K562 (cell line): ENCODE results near the gene CALU.
A peak's percentile ranks its signal among the peaks of the same experiment; 100 is the strongest.

Experiments used
- CREB1 ChIP-seq, 2 experiments: sonication (generic) in 1 of 2; formaldehyde crosslinking in 1 of 2; IDR thresholded peaks; 2 replicates each; pipeline versions ENCODE4 v1.6.1 to v1.8.0; 2012 to 2022; ENCODE audit warnings: inconsistent platforms in 1 of 2, mild to moderate bottlenecking in 1 of 2, missing genetic modification reagents in 1 of 2, moderate library complexity in 1 of 2
- CTCF ChIP-seq, 3 experiments: IDR thresholded peaks in 2 of 3; conservative IDR thresholded peaks in 1 of 3; 2 replicates each; pipeline ENCODE4 v1.5.1; 2011 to 2012; ENCODE audit warnings: low read length in 3 of 3, mild to moderate bottlenecking in 3 of 3, control low read depth in 2 of 3, improper control_type of control experiment in 1 of 3, inconsistent platforms in 1 of 3, low read depth in 1 of 3, mixed read lengths in 1 of 3, moderate library complexity in 1 of 3; ENCODE audit not compliant: insufficient read depth in 2 of 3
- FOXP4 ChIP-seq: sonication (generic); formaldehyde crosslinking; IDR thresholded peaks from 2 replicates; pipeline ENCODE4 v1.8.0; 2022; ENCODE audit warnings: mild to moderate bottlenecking, missing genetic modification reagents, borderline replicate concordance
- GTF2E2 ChIP-seq: fragments of 200-800 bp; sonication (Bioruptor generic); IDR thresholded peaks from 2 replicates; pipeline ENCODE4 v1.6.1; 2016; ENCODE audit warnings: missing genetic modification characterization, missing compliant biosample characterization
- HCFC1 ChIP-seq: IDR thresholded peaks from 2 replicates; pipeline ENCODE4 v1.6.1; 2012; ENCODE audit warnings: low read depth, low read length, improper control_type of control experiment
- JUN ChIP-seq, 2 experiments: sonication (generic) in 1 of 2; formaldehyde crosslinking in 1 of 2; IDR thresholded peaks; 2 replicates each; pipeline versions ENCODE4 v1.6.1 to v1.8.0; 2012 to 2022; ENCODE audit warnings: borderline replicate concordance in 2 of 2, mild to moderate bottlenecking in 2 of 2, improper control_type of control experiment in 1 of 2, low read depth in 1 of 2, low read length in 1 of 2, missing genetic modification reagents in 1 of 2
- NR2C2 ChIP-seq, 2 experiments: fragments of 200-800 bp in 1 of 2; sonication (Bioruptor generic) in 1 of 2; sonication (generic) in 1 of 2; formaldehyde crosslinking in 1 of 2; IDR thresholded peaks; 2 replicates each; pipeline versions ENCODE4 v1.6.1 to v1.8.0; 2016 to 2022; ENCODE audit warnings: mild to moderate bottlenecking in 1 of 2, missing compliant biosample characterization in 1 of 2, missing genetic modification characterization in 1 of 2, missing genetic modification reagents in 1 of 2
- SNRNP70 ChIP-seq: fragments of 200-400 bp; formaldehyde crosslinking; optimal IDR thresholded peaks from 2 replicates; pipeline ENCODE3; 2017; ENCODE audit warnings: low read depth, low read length
- SRSF3 ChIP-seq: fragments of 200-400 bp; formaldehyde crosslinking; IDR thresholded peaks from 2 replicates; pipeline ENCODE4 v1.6.1; 2016; ENCODE audit warnings: mild to moderate bottlenecking, low read length, moderate library complexity; ENCODE audit not compliant: insufficient read depth
- STAT5A ChIP-seq: IDR thresholded peaks from 2 replicates; pipeline ENCODE4 v1.6.1; 2012; ENCODE audit warnings: low read length, inconsistent platforms, borderline replicate concordance
- ZBTB11 ChIP-seq, 3 experiments: fragments of 200-800 bp in 1 of 3; fragments of 250-450 bp in 1 of 3; fragments of 450-650 bp in 1 of 3; sonication (Bioruptor Pico) in 1 of 3; sonication (Bioruptor generic) in 1 of 3; formaldehyde crosslinking in 1 of 3; IDR thresholded peaks; 2 replicates each; pipeline versions ENCODE4 v1.6.1 to v1.8.0; 2016 to 2022; ENCODE audit warnings: mild to moderate bottlenecking in 2 of 3, missing genetic modification characterization in 2 of 3, missing compliant biosample characterization in 1 of 3, moderate library complexity in 1 of 3
- ZNF384 ChIP-seq: IDR thresholded peaks from 2 replicates; pipeline ENCODE4 v1.6.1; 2012; ENCODE audit warnings: low read depth, low read length, improper control_type of control experiment

GRCh38 chr7:128739990-128740682, 977 bp downstream of the CALU start:
- TF ChIP-seq STAT5A (no peak), JUN (IDR thresholded peaks at IDR 0.05; ENCODE audit: borderline replicate concordance, low read depth, low read length) (no peak), JUN (CRISPR knock-in tag; IDR thresholded peaks at IDR 0.05; ENCODE audit: borderline replicate concordance) (no peak), HCFC1 (no peak), ZNF384 (no peak), FOXP4 (no peak), CREB1 (IDR thresholded peaks at IDR 0.05) (no peak), CREB1 (CRISPR knock-in tag; IDR thresholded peaks at IDR 0.05) (no peak), ZBTB11 (CRISPR knock-in tag; IDR thresholded peaks at IDR 0.05) (no peak), SRSF3 (no peak), GTF2E2 (peak; percentile 40; the same call in 1 of the 2 replicates), CTCF (IDR thresholded peaks at IDR 0.05 in 2 of 3, conservative IDR thresholded peaks at IDR 0.05 in 1 of 3; ENCODE audit: insufficient read depth in 2 of 3, low read depth in 1 of 3, low read length in 3 of 3) (no peak), NR2C2 (CRISPR knock-in tag; IDR thresholded peaks at IDR 0.05) (no peak), NR2C2 (tag; IDR thresholded peaks at IDR 0.05) (no peak), SNRNP70 (no peak)
